ENCODE results near the gene SMG6.
"Not testable (repeated sequence)": the region's sequence is repeated elsewhere in the genome, so short reads cannot be mapped to it uniquely, and the experiment has no call there.

Gene SMG6

GRCh38 chr17:2304931-2305330 is 1.3 kb upstream of the SMG6 start:
- DNase-seq (ENCODE audit: low read depth in 3 of 3): no peak

GRCh38 chr17:2302778-2303203 is 794 bp downstream of the SMG6 start:
- DNase-seq (ENCODE audit: low read depth in 3 of 3): peak in 1 of 3 experiments; percentile 10

GRCh38 chr17:2299756-2300155 is 3.8 kb downstream of the SMG6 start:
- no peak for DNase-seq (ENCODE audit: low read depth in 3 of 3)

DNA sequence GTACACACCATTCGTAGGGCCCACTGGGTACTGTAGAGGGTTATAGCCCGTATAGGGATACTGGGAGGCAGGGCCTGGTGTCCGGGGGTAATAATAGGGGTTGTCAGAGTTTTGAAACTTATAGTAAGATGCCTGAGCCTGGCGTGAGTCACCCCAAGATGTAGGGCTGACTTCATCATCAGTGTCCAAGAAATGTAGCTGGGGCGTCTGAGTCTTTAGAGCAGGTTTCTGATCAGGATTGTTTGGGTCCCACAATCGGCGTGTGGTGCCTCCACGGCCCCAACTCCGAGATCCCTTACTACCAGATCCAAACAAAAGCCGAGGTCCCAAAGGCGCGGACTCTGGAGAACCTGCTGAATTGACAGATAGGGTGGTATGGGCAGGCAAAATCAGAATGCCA is 4.4 kb downstream of the SMG6 start:
- no peak for DNase-seq (ENCODE audit: low read depth in 3 of 3)

GRCh38 chr17:2297023-2297422 is 6.6 kb downstream of the SMG6 start:
- DNase-seq (ENCODE audit: low read depth in 3 of 3): no peak

DNA sequence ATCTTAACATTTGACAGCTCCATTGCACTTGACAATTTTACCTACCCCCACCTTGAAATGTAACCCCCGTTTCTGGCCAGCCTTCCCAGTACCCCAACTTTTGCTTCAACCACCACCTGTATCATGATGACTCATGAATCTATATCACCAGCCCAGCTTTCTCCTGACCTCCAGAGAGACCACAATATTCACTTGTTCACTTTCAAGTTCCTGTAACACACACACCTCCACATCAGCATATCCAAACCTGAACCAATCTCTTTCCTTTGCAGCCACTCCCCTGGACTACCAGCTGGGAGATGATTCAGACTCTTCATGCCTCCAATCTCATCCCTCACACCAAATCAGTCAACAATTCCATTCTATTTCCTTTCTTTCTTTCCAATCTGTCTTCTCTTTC is 8.0 kb downstream of the SMG6 start:
- DNase-seq (ENCODE audit: low read depth in 3 of 3): no peak

GRCh38 chr17:2292100-2292499 is 11.5 kb downstream of the SMG6 start:
- no peak for DNase-seq (ENCODE audit: low read depth in 3 of 3)

- DNase-seq (ENCODE audit: low read depth in 3 of 3): no peak
These were observed 13.6 kb downstream of the SMG6 start for GRCh38 chr17:2289878-2290478.

DNA sequence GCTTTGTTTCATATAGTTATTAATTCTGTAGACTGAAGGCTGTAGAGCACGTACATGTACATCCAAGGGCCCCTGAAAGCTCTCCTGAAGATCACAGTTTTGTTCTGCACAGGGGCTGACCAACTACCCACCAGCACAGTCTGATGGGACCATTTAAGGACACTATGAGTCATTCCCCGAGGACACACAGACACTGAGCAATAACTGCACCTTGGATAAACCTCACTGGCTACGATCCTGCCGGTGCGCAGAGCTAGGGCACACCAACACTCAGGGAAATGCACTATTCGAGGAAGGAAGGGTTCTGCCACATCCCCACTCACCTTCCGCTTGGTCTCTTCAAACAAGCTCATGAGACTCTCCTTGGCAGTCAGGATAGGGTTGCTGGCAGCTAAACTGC is 20.3 kb downstream of the SMG6 start:
- no peak for DNase-seq (ENCODE audit: low read depth in 3 of 3)

- DNase-seq (ENCODE audit: low read depth in 3 of 3): no peak
These were observed 21.2 kb downstream of the SMG6 start for GRCh38 chr17:2282297-2282873.

GRCh38 chr17:2279707-2280106 is 23.9 kb downstream of the SMG6 start:
- DNase-seq (ENCODE audit: low read depth in 3 of 3): no peak

GRCh38 chr17:2277429-2278170 is 26.0 kb downstream of the SMG6 start:
- no peak for DNase-seq (ENCODE audit: low read depth in 3 of 3)

DNA sequence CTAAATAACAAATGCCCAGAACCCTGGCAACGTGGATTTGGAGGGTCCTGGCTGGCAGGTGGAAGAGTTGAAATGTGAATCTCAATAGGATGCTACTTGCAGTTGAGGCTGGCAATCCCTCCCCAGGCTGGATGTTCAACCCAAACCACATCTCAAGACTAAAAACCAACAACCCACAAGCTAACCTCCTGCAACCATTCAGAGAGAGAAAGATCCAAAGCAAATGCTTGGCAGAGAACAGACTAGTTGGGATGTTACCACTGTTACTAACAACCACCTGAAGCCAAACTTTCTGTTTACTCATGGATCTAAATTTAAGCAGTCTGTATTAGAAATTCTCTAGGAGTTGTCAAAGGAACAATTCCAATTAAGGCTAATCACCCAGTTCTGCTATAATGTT is 27.9 kb downstream of the SMG6 start:
- no peak for DNase-seq (ENCODE audit: low read depth in 3 of 3)

DNA sequence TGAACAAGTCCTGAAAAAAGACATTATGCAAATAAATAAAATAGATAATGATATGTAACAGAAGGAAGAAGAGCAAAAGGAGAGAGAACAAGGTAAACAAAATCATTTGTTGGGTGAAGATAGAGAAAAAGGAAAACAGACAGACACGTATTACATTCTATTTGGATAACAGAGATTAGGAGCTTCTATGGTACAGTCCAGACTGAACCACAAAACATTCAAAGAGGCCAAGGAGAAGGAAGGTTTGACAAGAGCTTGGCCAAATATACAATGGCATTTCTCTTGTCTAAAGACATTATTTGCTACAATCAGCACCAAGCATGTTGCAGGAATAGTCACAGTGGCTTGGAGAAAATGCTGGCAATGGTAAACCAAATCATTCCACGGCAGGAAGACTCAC is 29.2 kb downstream of the SMG6 start:
- DNase-seq (ENCODE audit: low read depth in 3 of 3): no peak

- no peak for DNase-seq (ENCODE audit: low read depth in 3 of 3)
These were observed 31.4 kb downstream of the SMG6 start for GRCh38 chr17:2271985-2272702.

- no peak for DNase-seq (ENCODE audit: low read depth in 3 of 3)
These were observed 36.2 kb downstream of the SMG6 start for GRCh38 chr17:2267354-2267753.

DNA sequence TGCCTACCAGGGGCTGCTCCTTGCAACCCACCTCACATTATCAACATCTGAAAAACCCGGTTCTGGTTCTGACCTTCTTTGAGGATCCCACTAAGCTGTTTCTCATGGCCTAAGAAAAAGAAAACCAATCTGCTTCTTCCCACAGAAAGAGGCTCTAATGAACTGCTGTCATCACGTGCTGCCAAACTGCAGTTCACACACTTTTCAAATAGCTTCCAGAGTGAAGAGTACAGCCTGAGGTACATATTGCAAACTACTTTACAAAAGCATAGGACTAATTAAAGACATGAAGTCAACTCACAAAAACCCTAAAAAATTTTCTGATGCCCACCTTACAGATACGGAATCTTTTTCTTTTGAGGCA is 36.7 kb downstream of the SMG6 start:
- DNase-seq (ENCODE audit: low read depth in 3 of 3): no peak

DNA sequence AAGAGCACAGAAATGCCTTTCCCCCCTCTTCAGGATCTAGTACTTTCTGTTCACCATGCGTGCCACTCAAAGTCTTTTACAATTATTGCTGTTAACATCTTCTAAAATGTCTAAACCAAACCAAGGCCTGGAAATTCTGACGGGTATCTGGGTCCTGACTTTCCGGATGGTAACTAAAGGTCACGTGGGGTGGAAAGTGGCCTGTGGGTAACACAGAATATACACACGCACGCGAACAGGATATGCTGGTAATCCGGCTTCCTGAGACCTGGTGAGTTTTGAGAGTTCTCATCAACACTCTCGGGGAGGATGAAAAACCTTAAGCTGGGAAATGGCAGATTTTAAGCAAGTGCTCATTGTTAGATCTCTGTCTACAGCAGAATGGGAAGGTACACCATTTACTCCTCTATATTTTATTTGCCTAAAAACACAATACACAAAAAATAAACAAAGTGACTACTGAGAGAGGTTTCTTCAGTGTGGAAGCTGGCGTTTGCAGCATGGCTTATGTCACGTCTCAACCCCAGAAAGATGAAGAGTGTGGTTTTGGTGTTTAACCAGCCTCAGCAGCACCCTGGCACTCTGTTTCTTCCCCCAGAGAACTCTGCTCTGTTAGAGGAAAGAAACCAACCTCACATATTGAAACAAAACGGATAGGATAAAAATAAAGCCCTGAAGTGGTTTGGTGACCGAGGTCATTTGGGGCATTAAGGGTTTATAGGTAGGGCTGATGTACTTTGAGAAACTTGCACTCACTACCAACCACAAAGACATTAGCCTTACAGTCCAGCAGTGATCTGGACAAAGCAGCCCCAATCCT is 37.3 kb downstream of the SMG6 start:
- peak; percentile 72 to 83 (median 80) for DNase-seq (ENCODE audit: low read depth in 3 of 3)

GRCh38 chr17:2265166-2265565 is 38.4 kb downstream of the SMG6 start:
- DNase-seq (ENCODE audit: low read depth in 3 of 3): not testable (repeated sequence)

DNA sequence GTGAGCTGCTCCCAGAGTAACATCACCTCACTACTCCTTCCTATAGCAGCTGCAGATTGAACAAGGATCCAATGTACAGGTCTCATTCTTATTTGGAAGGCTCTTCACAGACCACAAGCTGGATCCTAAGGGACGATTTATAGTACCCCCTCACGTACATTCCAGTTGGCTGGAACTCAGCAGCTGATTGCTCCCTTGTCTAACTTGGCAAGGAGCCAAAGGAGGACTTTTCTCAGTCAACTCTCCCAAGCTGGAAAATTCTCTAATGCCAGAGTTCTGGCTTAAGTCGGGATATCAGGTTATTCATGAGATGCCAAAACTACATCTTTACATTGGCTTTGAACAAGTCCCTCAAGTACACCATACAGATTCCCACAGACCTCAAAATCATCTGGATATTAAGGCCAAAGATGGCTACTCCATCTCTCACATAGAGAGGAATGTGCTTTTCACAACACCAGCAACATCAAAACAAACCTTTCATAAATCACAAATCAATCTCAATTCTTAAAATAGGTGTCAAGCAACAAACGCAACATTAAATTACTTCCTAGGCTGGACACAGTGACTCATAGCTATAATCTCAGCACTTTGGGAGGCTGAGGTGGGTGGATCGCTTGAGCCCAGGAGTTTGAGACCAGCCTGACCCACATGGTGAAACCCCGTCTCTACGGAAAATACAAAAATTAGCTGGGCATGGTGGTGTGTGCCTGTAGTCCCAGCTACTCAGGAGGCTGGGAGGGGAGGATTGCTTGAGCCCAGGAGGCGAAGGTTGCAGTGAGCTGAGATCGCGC is 39.3 kb downstream of the SMG6 start:
- no peak for DNase-seq (ENCODE audit: low read depth in 3 of 3)
